Neural progenitor cell (in vitro differentiated cells): ENCODE results near the gene FGF7.
"Not testable (repeated sequence)": the region's sequence is repeated elsewhere in the genome, so short reads cannot be mapped to it uniquely, and the experiment has no call there.

ENCODE experiments used
- CTCF ChIP-seq: fragments of 200-600 bp; sonication (generic); IDR thresholded peaks from 2 replicates; pipeline ENCODE4 v1.5.1; 2017; ENCODE audit warnings: antibody characterized with exemption, mild to moderate bottlenecking
- EZH2 ChIP-seq: fragments of 200-600 bp; sonication (generic); IDR thresholded peaks from 2 replicates; pipeline ENCODE4 v1.6.1; 2017; ENCODE audit warnings: antibody characterized with exemption, mild to moderate bottlenecking, moderate library complexity
- EZH2phosphoT487 ChIP-seq: fragments of 200-600 bp; sonication (generic); IDR thresholded peaks from 2 replicates; pipeline ENCODE4 v1.6.1; 2017; ENCODE audit warnings: antibody characterized with exemption

GRCh38 chr15:49402515-49403296 lies 20.3 kb upstream of the FGF7 start:
- not testable (repeated sequence) for TF ChIP-seq EZH2, CTCF, EZH2phosphoT487
